Activated CD4-positive, alpha-beta T cell treated with anti-CD3 and anti-CD28 coated beads, Interleukin-10, Interleukin-2, amounts not matched to agents 100 ng/mL and 50 ng/mL, durations not matched to agents 16 hours and 8 hours (primary cell): Measurements from ENCODE around the gene RGS9.
"Not testable (repeated sequence)": the region's sequence is repeated elsewhere in the genome, so short reads cannot be mapped to it uniquely, and the experiment has no call there.

Experiments used
- DNase-seq: peaks from one replicate; pipeline ENCODE4 v3.0.0-alpha.2; 2020

RGS9 gene

GRCh38 chr17:65185062-65185461 lies 47.9 kb downstream of the RGS9 start:
- no peak for DNase-seq

GRCh38 chr17:65185668-65186382 lies 48.7 kb downstream of the RGS9 start:
- DNase-seq, result no peak

- DNase-seq, result no peak
These were observed 53.4 kb downstream of the RGS9 start for GRCh38 chr17:65190467-65191097.

- DNase-seq, result peak; percentile 47
These were observed 54.9 kb downstream of the RGS9 start for GRCh38 chr17:65191811-65192740.

- peak; percentile 26 for DNase-seq
These were observed 56.1 kb downstream of the RGS9 start for GRCh38 chr17:65193305-65193704.

GRCh38 chr17:65193716-65194293 lies 56.6 kb downstream of the RGS9 start:
- no peak for DNase-seq

- no peak for DNase-seq
These were observed 57.6 kb downstream of the RGS9 start for GRCh38 chr17:65194670-65195334.

- DNase-seq, result no peak
These were observed 58.5 kb downstream of the RGS9 start for GRCh38 chr17:65195716-65196115.

- no peak for DNase-seq
These were observed 59.4 kb downstream of the RGS9 start for GRCh38 chr17:65196617-65197016.

GRCh38 chr17:65197201-65197600 lies 60.0 kb downstream of the RGS9 start:
- DNase-seq, result no peak

GRCh38 chr17:65198653-65199382 lies 61.6 kb downstream of the RGS9 start:
- peak; percentile 73 for DNase-seq

- no peak for DNase-seq
These were observed 64.2 kb downstream of the RGS9 start for GRCh38 chr17:65201331-65201730.

GRCh38 chr17:65202844-65203571 lies 65.8 kb downstream of the RGS9 start:
- DNase-seq, result no peak

GRCh38 chr17:65204001-65204400 lies 66.8 kb downstream of the RGS9 start:
- no peak for DNase-seq

- no peak for DNase-seq
These were observed 68.5 kb downstream of the RGS9 start for GRCh38 chr17:65205655-65206054.

- not testable (repeated sequence) for DNase-seq
These were observed 70.3 kb downstream of the RGS9 start for GRCh38 chr17:65207448-65207847.

GRCh38 chr17:65208717-65209116 lies 71.5 kb downstream of the RGS9 start:
- DNase-seq, result no peak

- DNase-seq, result no peak
These were observed 81.1 kb downstream of the RGS9 start for GRCh38 chr17:65218261-65218660.

- no peak for DNase-seq
These were observed 82.0 kb downstream of the RGS9 start for GRCh38 chr17:65219124-65219523.

- DNase-seq, result no peak
These were observed 82.5 kb downstream of the RGS9 start for GRCh38 chr17:65219707-65220106.

GRCh38 chr17:65220732-65221131 lies 83.6 kb downstream of the RGS9 start:
- no peak for DNase-seq
